Skin epidermis (tissue), 12 donors: ENCODE data around the gene RPS2.
"Not testable (repeated sequence)": the region's sequence is repeated elsewhere in the genome, so short reads cannot be mapped to it uniquely, and the experiment has no call there.

ENCODE experiments used
- H3K27ac ChIP-seq, 21 experiments: fragments of 200-600 bp; sonication (generic) in 11 of 21; one replicate each; pipeline ENCODE4 v1.5.0; 2020; ENCODE audit warnings: mild to moderate bottlenecking in 3 of 21, inconsistent platforms in 2 of 21, moderate library complexity in 2 of 21
- H3K4me3 ChIP-seq, 7 experiments: fragments of 200-600 bp; sonication (generic) in 2 of 7; one replicate each; pipeline ENCODE4 v1.5.0; 2020; ENCODE audit warnings: inconsistent platforms in 2 of 7, mild to moderate bottlenecking in 2 of 7, moderate library complexity in 1 of 7

The RPS2 gene

DNA sequence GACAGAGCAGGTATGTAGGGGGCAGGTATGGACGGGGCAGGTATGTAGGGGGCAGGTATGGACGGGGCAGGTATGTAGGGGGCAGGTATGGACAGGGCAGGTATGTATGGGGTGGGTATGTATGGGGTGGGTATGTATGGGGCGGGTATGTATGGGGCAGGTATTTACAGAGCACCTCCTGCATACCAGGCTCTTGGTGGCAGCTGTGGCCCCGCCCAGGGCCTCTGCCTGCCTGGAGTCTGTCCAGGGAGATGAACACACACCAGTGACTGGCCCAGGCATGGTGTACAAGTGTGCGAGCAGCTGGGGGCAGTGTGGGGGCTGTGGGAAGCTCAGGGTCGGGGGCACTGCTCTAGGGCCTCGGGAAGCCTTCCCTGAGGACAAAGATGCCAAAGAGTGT is 14.6 kb downstream of the RPS2 start:
- Histone ChIP-seq H3K27ac (peak overlapping the region in 4 of 21 experiments; percentile 17 to 40 (median 30)), H3K4me3 (no peak overlapping the region)

GRCh38 chr16:1949507-1949906 is 15.1 kb downstream of the RPS2 start:
- Histone ChIP-seq H3K27ac (no peak overlapping the region), H3K4me3 (no peak overlapping the region)

DNA sequence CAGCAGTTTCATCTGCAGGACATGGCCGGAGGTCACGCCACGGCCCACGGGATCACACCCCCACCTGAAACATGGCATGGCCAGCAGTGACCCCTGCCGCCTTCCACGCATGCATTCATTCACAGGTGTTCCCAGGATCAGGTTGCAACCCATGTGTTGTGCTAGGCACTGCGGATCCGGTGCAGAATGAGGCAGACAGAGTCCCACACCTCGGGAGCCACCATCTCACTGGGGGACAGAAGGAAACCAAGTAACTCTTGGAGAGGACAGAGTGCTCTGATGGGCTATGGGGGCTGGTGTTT is 17.3 kb downstream of the RPS2 start:
- no peak overlapping the region for H3K4me3 ChIP-seq
- H3K27ac ChIP-seq = no peak overlapping the region

- H3K27ac ChIP-seq = no peak overlapping the region
- H3K4me3 ChIP-seq = no peak overlapping the region
Observed at GRCh38 chr16:1946495-1947368, 17.9 kb downstream of the RPS2 start.

GRCh38 chr16:1945559-1946391 is 18.9 kb downstream of the RPS2 start:
- H3K4me3 ChIP-seq = no peak overlapping the region
- no peak overlapping the region for H3K27ac ChIP-seq

- Histone ChIP-seq H3K4me3 (no peak overlapping the region), H3K27ac (no peak overlapping the region)
Observed at GRCh38 chr16:1944612-1945199, 19.9 kb downstream of the RPS2 start.

GRCh38 chr16:1942810-1943726 is 21.6 kb downstream of the RPS2 start, which contains the start of gene MSRB1:
Gene MSRB1, minus strand, starts transcription at chr16:1943199. Its CDS starts 43 bp downstream, at chr16:1943156.
- Histone ChIP-seq H3K27ac (peak within 1 kb of the TSS; percentile 17 to 92 (median 79)), H3K4me3 (peak within 1 kb of the TSS; percentile 55 to 92 (median 65))

DNA sequence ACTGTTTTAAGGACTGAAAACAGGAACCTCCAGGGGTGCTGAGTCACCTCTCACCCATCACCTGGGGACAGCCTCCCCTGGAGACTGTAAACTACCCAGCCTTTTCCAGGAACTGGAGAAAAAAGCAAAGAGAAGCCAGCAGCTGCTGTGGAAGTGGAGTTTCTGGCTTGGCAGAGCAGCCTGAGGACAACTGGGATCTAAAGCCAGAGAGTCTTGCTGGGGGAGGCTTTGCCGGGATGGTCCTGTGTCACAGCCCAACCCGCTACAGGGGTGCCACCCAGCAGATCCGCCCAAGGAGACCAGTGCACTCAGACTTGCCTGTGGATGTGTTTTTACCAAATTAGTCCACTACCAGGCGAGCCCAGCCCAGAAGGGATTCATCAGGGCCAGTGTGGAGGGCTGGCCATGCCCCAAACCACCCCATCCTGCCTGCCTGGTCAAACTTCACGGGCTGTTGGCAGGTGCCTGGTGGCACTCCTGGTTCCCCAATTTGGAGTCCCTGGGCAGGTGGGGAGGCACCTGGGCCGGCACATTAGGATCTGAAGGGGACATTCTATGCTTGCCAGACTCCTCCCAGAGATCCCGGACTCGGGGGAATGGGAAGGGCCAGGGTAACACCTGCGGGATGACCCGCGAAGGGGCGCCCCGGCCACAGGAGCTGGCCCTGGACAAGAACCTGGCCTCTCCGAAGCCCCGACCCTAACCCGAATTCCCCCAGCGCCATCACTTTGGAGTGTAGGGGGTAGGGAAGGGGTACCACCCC is 22.4 kb downstream of the RPS2 start:
- H3K4me3 ChIP-seq = peak overlapping the region; percentile 55 to 92 (median 65)
- peak overlapping the region; percentile 22 to 92 (median 79) for H3K27ac ChIP-seq

- peak overlapping the region in 13 of 21 experiments; percentile 22 to 92 (median 78) for H3K27ac ChIP-seq
- H3K4me3 ChIP-seq = peak overlapping the region in 5 of 7 experiments; percentile 55 to 92 (median 65)
Observed at GRCh38 chr16:1941162-1942046, 23.2 kb downstream of the RPS2 start.

GRCh38 chr16:1940273-1941161 is 24.1 kb downstream of the RPS2 start:
- Histone ChIP-seq H3K27ac (peak overlapping the region in 5 of 21 experiments; percentile 21 to 86 (median 76)), H3K4me3 (peak overlapping the region in 1 of 7 experiments; percentile 92)

GRCh38 chr16:1939833-1940232 is 24.8 kb downstream of the RPS2 start:
- peak overlapping the region in 2 of 21 experiments; percentile 63 to 76 for H3K27ac ChIP-seq
- not testable (repeated sequence) for H3K4me3 ChIP-seq

- H3K27ac ChIP-seq = peak overlapping the region in 14 of 21 experiments; percentile 15 to 76 (median 36)
- H3K4me3 ChIP-seq = no peak overlapping the region
Observed at GRCh38 chr16:1938910-1939309, 25.7 kb downstream of the RPS2 start.

DNA sequence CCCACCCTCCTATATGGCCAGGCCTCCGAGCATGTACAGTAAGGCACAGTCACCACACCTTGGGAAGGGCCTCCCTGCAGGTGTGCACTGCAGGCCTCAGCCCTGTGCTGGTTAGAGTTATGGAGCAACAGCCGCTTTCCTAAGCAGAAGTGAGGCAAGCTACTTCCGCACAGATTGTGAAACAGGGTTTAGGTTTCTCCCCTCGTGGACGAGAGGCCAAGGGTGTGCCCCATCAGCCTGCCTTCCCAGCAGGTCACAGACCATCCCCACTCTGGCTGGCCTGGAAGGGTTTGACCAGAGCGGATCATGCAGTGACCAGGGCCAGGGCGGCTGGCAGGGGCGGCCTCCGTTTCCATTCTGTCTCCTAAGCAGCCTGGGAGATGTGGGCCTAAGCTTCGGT is 26.3 kb downstream of the RPS2 start:
- H3K4me3 ChIP-seq = no peak overlapping the region
- H3K27ac ChIP-seq = peak overlapping the region in 12 of 21 experiments; percentile 15 to 76 (median 42)

DNA sequence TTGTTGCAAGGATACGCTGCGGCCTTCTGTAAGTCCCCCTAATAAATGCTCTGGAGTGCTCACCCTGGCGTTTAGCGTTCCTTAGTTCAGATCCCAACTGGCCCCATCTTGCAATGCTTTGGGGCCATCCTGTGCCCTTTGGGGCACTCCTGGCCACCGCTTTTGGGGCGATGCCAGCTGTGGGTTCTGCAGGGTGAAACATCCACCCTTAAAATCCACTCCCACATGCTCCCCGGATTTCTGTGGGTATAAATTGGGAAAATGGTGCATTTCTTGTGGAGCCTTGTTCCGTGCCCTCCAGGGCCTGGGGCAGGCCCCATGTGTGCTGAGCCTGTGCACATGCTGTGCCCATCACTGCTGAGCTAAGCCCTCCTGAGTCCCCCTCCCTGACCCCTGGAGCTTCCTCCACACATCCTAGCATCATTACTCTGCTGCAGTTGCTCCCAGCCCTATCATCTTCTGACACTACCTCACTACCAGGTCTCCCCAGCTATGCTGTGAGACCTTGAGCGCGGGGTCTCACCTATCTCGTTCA is 27.6 kb downstream of the RPS2 start:
- Histone ChIP-seq H3K27ac (peak overlapping the region in 1 of 21 experiments; percentile 14), H3K4me3 (no peak overlapping the region)

- Histone ChIP-seq H3K4me3 (no peak overlapping the region), H3K27ac (no peak overlapping the region)
Observed at GRCh38 chr16:1933097-1933661, 31.4 kb downstream of the RPS2 start.
